Astrocyte (in vitro differentiated cells and primary cell): ENCODE data around the gene FBXL4.

ENCODE experiments used
- EZH2 ChIP-seq: IDR thresholded peaks from 2 replicates; pipeline ENCODE4 v1.6.1; 2012; ENCODE audit warnings: mild to moderate bottlenecking, low read length, inconsistent platforms; ENCODE audit not compliant: insufficient read depth
- TF ChIP-seq, protein P1 (sequence below): IDR thresholded peaks from 2 replicates; pipeline ENCODE4 v1.5.1; 2011; ENCODE audit warnings: low read depth, mild to moderate bottlenecking, inconsistent platforms, low read length, moderate library complexity; ENCODE audit not compliant: insufficient read depth

DNA sequence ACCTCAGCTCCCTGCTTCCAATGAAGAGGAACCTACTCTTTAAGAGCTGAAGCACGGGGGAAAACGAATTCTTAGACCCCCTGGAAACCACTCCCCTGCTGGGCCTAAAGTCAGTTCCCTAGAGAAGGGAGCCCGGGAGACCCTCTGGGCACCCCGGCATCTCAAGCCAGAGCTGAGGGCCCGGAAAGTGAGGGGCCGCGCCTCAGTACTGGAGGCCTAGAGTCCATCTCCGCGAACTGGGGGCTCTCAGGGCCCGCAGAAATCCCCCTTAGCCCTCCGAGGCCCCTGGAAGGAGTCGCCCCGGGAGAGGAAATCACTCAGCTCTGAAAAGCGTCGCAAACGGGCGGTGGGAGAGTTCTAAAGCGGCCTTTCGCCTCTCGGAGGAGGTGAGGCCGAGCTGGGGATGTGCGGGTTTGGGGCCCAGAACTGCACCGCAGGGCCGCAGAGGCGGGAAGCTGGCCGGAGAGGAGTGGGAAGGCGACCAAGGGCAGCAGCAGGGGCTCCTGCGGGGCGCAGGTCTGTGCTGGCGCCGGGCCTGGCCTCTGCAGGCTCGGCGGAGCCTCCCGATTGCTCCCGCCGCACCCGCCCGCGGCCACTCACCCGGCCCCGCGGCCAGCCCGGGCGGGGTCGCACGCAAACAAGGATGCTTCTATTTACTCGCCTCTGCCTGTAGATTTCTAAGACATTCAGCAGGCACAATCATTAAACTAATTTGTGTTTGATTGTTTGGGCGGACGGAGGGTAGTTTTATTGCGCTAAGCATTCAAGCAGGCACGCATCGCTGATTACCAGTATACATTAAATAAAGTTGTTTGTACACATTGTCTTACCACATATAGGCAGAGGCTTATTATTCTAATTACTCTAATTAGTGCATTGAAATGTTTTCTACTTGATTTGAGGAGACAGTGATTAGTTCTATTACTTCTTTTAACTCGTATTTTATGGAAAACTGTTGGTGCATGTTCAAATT lies 104.2 kb downstream of the FBXL4 start:
- TF ChIP-seq, protein P1, sequence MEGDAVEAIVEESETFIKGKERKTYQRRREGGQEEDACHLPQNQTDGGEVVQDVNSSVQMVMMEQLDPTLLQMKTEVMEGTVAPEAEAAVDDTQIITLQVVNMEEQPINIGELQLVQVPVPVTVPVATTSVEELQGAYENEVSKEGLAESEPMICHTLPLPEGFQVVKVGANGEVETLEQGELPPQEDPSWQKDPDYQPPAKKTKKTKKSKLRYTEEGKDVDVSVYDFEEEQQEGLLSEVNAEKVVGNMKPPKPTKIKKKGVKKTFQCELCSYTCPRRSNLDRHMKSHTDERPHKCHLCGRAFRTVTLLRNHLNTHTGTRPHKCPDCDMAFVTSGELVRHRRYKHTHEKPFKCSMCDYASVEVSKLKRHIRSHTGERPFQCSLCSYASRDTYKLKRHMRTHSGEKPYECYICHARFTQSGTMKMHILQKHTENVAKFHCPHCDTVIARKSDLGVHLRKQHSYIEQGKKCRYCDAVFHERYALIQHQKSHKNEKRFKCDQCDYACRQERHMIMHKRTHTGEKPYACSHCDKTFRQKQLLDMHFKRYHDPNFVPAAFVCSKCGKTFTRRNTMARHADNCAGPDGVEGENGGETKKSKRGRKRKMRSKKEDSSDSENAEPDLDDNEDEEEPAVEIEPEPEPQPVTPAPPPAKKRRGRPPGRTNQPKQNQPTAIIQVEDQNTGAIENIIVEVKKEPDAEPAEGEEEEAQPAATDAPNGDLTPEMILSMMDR = no peak
- TF ChIP-seq EZH2 = peak; percentile 93
